HG03342 (cell line): Measurements from ENCODE around the gene PKP4.
"Not testable (repeated sequence)": the region's sequence is repeated elsewhere in the genome, so short reads cannot be mapped to it uniquely, and the experiment has no call there.

ENCODE experiments used
- ATAC-seq: cut with Tn5 transposase; IDR thresholded peaks from one replicate; pipeline ENCODE4 v1.9.1; 2021; ENCODE audit warnings: mild to moderate bottlenecking, moderate library complexity; ENCODE audit not compliant: unreplicated experiment

PKP4 gene, protein sequence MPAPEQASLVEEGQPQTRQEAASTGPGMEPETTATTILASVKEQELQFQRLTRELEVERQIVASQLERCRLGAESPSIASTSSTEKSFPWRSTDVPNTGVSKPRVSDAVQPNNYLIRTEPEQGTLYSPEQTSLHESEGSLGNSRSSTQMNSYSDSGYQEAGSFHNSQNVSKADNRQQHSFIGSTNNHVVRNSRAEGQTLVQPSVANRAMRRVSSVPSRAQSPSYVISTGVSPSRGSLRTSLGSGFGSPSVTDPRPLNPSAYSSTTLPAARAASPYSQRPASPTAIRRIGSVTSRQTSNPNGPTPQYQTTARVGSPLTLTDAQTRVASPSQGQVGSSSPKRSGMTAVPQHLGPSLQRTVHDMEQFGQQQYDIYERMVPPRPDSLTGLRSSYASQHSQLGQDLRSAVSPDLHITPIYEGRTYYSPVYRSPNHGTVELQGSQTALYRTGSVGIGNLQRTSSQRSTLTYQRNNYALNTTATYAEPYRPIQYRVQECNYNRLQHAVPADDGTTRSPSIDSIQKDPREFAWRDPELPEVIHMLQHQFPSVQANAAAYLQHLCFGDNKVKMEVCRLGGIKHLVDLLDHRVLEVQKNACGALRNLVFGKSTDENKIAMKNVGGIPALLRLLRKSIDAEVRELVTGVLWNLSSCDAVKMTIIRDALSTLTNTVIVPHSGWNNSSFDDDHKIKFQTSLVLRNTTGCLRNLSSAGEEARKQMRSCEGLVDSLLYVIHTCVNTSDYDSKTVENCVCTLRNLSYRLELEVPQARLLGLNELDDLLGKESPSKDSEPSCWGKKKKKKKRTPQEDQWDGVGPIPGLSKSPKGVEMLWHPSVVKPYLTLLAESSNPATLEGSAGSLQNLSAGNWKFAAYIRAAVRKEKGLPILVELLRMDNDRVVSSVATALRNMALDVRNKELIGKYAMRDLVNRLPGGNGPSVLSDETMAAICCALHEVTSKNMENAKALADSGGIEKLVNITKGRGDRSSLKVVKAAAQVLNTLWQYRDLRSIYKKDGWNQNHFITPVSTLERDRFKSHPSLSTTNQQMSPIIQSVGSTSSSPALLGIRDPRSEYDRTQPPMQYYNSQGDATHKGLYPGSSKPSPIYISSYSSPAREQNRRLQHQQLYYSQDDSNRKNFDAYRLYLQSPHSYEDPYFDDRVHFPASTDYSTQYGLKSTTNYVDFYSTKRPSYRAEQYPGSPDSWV

GRCh38 chr2:158456309-158457066 is at the start of gene PKP4, which contains the start of gene CCDC148:
Gene PKP4 (plus strand): TSS chr2:158456952. CDS start chr2:158533185, 76,233 bp downstream.
Gene CCDC148 (minus strand): TSS chr2:158456753. CDS start chr2:158456439, 314 bp downstream.
- peak; percentile 96 for ATAC-seq

DNA sequence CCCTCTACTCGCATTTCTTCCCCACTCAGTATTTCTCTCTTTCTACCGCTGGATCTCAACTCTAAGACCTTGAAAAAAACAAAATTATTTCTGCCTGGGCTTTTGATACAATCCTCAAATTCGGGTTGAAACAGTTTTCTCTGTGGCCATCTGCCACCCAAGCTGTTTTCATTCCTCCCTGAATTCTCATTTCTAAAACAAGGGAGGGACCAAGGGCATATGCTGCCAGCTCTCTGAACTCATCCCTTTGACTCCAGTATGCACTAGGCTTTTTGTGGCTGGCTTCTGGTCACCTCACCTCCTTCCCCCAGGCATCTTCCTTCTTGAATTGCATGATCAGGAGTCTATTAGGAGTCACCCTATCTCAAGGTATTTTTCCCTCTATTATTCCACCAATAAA is 49.7 kb upstream of the PKP4 start:
- ATAC-seq: no peak

DNA sequence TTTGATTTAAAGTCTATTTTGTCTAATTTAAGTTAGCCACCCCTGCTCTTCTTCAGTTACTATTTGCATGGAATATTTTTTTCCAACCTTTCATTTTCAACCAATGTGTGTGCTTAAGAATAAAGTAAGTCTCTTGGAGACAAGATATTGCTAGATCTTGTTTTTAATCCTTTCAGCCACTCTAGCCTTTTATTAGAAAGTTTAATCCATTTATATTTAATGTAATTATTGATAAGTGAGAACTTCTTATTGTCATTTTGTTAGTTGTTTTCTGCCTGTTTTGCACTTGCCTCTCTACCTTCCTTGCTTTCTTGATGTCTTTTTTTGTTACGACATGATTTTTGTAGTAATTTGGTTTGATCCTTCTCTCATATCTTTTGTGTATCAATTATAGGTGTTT is 46.6 kb upstream of the PKP4 start:
- ATAC-seq: no peak

DNA sequence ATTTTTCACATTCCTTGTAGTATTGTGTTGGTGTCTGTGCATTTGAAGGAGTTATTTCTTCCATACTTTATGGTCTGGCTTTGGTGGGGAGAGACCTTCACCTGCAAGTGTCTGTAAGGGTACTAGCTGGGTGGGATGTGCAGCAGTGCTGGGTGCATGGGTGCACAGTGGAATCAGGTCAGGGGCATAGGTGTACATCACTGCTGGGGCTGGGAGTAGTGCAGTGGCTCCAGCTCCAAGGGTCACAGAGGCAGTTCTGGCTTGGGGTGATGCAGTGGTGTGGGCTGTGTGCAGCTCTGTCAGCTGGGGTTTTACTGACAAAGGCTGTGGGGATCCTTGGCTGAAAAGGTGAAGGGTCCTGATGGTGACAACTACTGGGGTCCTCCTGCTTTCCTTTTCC is 45.0 kb upstream of the PKP4 start:
- no peak for ATAC-seq

GRCh38 chr2:158412206-158412605 is 44.5 kb upstream of the PKP4 start:
- no peak for ATAC-seq

DNA sequence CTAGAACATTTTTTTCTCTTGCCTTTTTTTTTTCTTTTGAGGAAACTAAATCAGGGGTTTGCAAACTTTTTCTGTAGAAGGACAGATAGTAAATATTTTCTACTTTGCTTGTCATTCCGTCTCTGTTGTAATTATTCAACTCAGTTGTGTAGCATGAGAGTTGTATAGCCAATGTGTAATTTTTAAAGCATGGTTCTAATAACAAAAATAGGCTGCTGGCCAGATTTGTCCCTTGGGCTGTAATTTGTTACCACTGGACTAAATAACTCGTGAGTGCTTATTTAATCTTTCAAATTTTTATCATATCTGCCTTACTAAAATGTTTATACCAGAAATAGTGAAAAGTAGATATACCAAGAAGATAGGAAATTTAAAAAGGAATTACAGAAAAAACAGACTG is 43.2 kb upstream of the PKP4 start:
- no peak for ATAC-seq

DNA sequence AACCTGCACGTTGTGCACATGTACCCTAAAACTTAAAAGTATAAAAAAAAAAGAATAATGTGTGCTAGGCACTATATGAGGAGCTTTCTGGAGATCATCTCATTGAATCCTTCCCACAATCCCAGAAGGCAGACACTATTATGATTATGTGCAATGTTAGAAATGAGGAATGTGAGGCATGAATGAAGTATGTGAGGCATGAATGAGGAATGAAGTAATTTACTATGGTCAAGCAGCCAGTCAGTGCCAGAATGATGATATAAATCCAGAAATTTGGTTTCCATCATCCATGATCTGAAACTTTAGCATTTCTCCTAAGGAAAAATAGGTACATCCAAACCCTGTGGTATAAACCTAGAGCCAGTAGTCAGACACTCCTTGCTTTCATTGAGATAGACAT is 42.2 kb upstream of the PKP4 start:
- ATAC-seq: no peak

- ATAC-seq: no peak
Observed at GRCh38 chr2:158432117-158432516, 24.6 kb upstream of the PKP4 start.

DNA sequence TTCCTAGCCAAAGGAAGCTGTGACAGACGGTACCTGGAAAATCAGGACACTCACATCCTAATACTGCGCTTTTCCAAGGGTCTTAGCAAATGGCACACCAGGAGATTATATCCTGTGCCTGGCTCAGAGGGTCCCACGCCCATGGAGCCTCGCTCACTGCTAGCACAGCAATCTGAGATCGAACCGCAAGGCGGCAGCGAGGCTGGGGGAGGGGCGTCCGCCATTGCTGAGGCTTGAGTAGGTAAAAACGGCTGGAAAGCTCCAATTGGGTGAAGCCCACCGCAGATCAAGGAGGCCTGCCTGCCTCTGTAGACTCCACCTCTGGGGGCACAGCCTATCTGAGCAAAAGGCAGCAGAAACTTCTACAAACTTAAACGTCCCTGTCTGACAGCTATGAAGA is 23.0 kb upstream of the PKP4 start:
- ATAC-seq: not testable (repeated sequence)

DNA sequence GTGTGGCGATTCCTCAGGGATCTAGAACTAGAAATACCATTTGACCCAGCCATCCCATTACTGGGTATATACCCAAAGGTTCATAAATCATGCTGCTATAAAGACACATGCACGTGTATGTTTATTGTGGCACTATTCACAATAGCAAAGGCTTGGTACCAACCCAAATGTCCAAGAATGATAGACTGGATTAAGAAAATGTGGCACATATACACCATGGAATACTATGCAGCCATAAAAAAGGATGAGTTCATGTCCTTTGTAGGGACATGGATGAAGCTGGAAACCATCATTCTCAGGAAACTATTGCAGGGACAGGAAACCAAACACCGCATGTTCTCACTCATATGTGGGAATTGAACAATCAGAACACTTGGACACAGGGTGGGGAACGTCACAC is 17.7 kb upstream of the PKP4 start:
- ATAC-seq: not testable (repeated sequence)

DNA sequence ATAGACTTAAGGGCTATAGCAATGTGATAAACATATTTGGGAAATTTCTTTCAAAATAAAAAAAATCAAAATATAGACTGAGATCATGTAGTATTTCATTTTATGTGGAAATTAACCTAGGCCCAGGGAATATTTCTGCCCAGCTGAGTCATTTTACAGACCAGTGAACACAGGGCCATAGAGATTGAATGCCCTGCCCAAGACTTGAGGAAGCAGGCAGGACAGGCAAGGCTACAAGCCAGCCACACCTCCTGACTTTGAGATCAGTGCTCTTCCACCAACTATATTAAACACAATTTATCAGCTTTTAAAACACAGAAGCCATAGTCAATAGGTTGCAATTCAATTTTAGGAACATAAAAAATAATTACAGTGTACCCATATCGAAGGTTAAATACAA is 13.1 kb upstream of the PKP4 start:
- ATAC-seq: no peak

GRCh38 chr2:158457092-158457825 is 507 bp downstream of the PKP4 start:
- ATAC-seq: peak; percentile 29

DNA sequence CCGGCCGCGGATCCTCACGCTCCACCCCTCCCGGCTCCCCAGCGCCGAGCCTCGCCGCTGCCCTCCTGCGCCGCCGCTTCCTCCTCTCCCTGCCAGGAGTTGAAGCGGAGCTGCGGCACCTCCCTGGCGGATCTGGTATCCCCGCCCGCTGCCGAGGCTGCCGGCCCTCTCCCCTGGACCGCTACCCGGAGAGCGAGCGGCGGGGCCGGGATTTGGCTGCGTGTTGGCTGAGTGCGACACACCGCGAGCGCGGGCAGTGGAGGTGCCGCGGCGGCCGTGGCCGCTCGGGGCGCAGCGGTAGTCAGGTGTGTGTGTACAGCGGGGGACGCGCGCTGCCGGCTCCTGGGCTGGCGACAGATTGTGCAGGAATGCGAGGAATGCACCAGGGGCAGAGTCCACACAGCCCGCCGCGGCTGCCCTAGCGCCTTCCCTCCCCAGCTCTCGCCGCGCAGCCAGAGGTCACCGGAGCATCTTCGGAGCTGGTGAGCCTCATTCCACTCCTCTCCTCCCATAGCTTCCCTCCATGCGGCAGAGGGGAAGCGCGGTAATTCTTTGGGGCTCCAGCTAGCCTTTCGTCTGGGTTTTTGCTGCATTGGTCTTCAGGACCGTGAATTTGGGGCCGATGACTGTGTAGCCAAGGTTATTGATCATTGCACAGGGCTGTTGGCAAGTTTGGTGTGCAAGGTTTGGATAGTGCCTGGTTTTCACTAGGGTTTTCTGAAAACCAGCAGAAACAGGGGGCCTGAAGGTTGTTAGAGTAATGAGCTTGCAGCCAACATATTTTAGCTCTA is 1.3 kb downstream of the PKP4 start:
- ATAC-seq: peak; percentile 36

- no peak for ATAC-seq
Observed at GRCh38 chr2:158458617-158458920, 1.8 kb downstream of the PKP4 start.

DNA sequence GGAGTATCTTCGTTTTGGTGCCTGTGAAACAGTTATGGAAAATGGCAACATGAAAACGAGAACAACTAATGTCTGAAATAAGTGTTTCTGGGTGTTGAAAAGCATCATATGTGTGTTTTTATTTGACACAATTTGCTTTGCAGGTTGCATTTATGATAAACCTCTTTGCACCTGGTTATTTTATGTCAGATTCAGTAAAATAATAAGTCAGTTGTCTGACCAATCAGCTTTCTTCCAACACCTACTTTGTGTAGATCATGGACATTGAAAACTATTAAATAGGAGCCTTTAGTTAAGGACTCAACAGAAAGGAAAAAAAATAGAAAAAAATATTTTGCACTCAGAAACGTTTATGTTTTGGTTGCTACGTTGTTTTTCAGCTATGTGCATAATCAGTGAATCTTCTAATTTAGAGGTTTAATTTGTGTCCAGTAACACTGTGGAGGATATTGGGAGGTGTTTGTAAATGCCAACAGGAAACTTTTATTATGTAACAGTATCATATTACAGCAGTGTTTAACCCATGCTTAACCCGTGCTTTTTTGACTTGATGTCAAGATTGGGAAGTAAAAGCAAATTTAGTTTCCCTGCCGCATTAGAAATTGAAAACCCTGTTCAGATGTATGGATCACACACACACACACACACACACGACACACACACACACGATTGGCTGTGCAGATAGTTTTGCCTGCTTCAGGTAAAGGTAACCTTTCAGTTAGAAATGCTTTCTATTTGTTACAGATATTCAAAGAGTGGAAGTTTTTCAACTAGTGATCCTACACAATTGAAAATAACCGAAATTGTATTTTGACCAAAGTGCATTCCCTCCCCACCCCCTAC is 2.6 kb downstream of the PKP4 start:
- ATAC-seq: no peak

- no peak for ATAC-seq
Observed at GRCh38 chr2:158460632-158461297, 4.0 kb downstream of the PKP4 start.

- ATAC-seq: no peak
Observed at GRCh38 chr2:158463496-158464095, 6.8 kb downstream of the PKP4 start.
